Mesenchymal stem cell (in vitro differentiated cells and primary cell): ENCODE data around the gene DHX30.

Experiments
- DNase-seq: peaks from one replicate; pipeline ENCODE4 v3.0.0-alpha.2; 2013
- H2AFZ ChIP-seq: one replicate; pipeline ENCODE4 v1.6.1; 2013; ENCODE audit warnings: low read depth, mild to moderate bottlenecking, control low read depth, inconsistent platforms, low read length, moderate library complexity
- H2AK5ac ChIP-seq: 2 replicates; pipeline ENCODE4 v1.6.1; 2013; ENCODE audit warnings: low read length, moderate library complexity, mild to moderate bottlenecking, inconsistent platforms; ENCODE audit not compliant: severe bottlenecking
- H2BK120ac ChIP-seq: one replicate; pipeline ENCODE4 v1.6.1; 2013; ENCODE audit warnings: low read depth, mild to moderate bottlenecking, inconsistent platforms, low read length, moderate library complexity
- H2BK12ac ChIP-seq, 2 experiments: one replicate each; pipeline ENCODE4 v1.6.1; 2013; ENCODE audit warnings: inconsistent platforms in 2 of 2, low read length in 2 of 2, mild to moderate bottlenecking in 2 of 2, moderate library complexity in 2 of 2, control low read depth in 1 of 2
- H2BK15ac ChIP-seq: one replicate; pipeline ENCODE4 v1.6.1; 2013; ENCODE audit warnings: mild to moderate bottlenecking, low read depth, inconsistent platforms; ENCODE audit not compliant: poor library complexity, severe bottlenecking
- H2BK5ac ChIP-seq: 2 replicates; pipeline ENCODE4 v1.6.1; 2013; ENCODE audit warnings: low read depth, mild to moderate bottlenecking, low read length, control low read depth, inconsistent platforms; ENCODE audit not compliant: poor library complexity, severe bottlenecking
- H3K14ac ChIP-seq, 2 experiments: one replicate each; pipeline ENCODE4 v1.6.1; 2013; ENCODE audit warnings: inconsistent platforms in 2 of 2, low read length in 2 of 2, control low read depth in 1 of 2, mild to moderate bottlenecking in 1 of 2, moderate library complexity in 1 of 2
- H3K18ac ChIP-seq, 2 experiments: one replicate each; pipeline ENCODE4 v1.6.1; 2013; ENCODE audit warnings: inconsistent platforms in 2 of 2, low read length in 2 of 2, control low read depth in 1 of 2, low read depth in 1 of 2, mild to moderate bottlenecking in 1 of 2
- H3K23ac ChIP-seq, 2 experiments: one replicate each; pipeline ENCODE4 v1.6.1; 2013; ENCODE audit warnings: inconsistent platforms in 2 of 2, low read length in 2 of 2, mild to moderate bottlenecking in 2 of 2, moderate library complexity in 2 of 2, control low read depth in 1 of 2
- H3K27ac ChIP-seq: 2 replicates; pipeline ENCODE4 v1.5.1; 2013; ENCODE audit warnings: mild to moderate bottlenecking, moderate library complexity, low read length, control low read depth, inconsistent platforms; ENCODE audit not compliant: poor library complexity, severe bottlenecking
- H3K27me3 ChIP-seq, 2 experiments: 2 replicates each; pipeline versions ENCODE4 v1.6.1 to v1.7.0; 2013; ENCODE audit warnings: low read length in 2 of 2, mild to moderate bottlenecking in 2 of 2, moderate library complexity in 2 of 2, control low read depth in 1 of 2, inconsistent platforms in 1 of 2; ENCODE audit not compliant: control insufficient read depth in 1 of 2, insufficient read depth in 1 of 2
- H3K36me3 ChIP-seq, 2 experiments: 2 replicates each; pipeline versions ENCODE4 v1.6.1 to v1.7.0; 2013; ENCODE audit warnings: low read length in 2 of 2, control low read depth in 1 of 2, inconsistent platforms in 1 of 2, low read depth in 1 of 2, mild to moderate bottlenecking in 1 of 2; ENCODE audit not compliant: insufficient read depth in 2 of 2, control insufficient read depth in 1 of 2
- H3K4ac ChIP-seq, 2 experiments: one replicate each; pipeline ENCODE4 v1.6.1; 2013; ENCODE audit warnings: inconsistent platforms in 2 of 2, low read length in 2 of 2, mild to moderate bottlenecking in 2 of 2, moderate library complexity in 2 of 2, control low read depth in 1 of 2, low read depth in 1 of 2
- H3K4me1 ChIP-seq: 2 replicates; pipeline ENCODE4 v1.6.1; 2013; ENCODE audit warnings: low read depth, low read length, control low read depth; ENCODE audit not compliant: control insufficient read depth, insufficient read depth
- H3K4me2 ChIP-seq: 2 replicates; pipeline ENCODE4 v1.6.1; 2013; ENCODE audit warnings: low read length, mild to moderate bottlenecking, inconsistent platforms; ENCODE audit not compliant: poor library complexity, severe bottlenecking
- H3K4me3 ChIP-seq, 2 experiments: 2 replicates each; pipeline versions ENCODE4 v1.5.1 to v1.7.0; 2013; ENCODE audit warnings: low read length in 2 of 2, mild to moderate bottlenecking in 2 of 2, control low read depth in 1 of 2, low read depth in 1 of 2; ENCODE audit not compliant: insufficient read depth in 1 of 2
- H3K79me1 ChIP-seq: replicated peaks from 2 replicates; pipeline ENCODE4 v1.6.1; 2013; ENCODE audit warnings: mild to moderate bottlenecking, control low read depth, low read length, inconsistent platforms; ENCODE audit not compliant: poor library complexity, severe bottlenecking
- H3K9ac ChIP-seq: 2 replicates; pipeline ENCODE4 v1.7.0; 2013; ENCODE audit warnings: mild to moderate bottlenecking, low read length, moderate library complexity
- H3K9me3 ChIP-seq: 2 replicates; pipeline ENCODE4 v1.7.0; 2013; ENCODE audit warnings: mild to moderate bottlenecking, low read length; ENCODE audit not compliant: control insufficient read depth
- H4K8ac ChIP-seq: one replicate; pipeline ENCODE4 v1.6.1; 2013; ENCODE audit warnings: inconsistent platforms, mild to moderate bottlenecking, low read length, moderate library complexity
- H4K91ac ChIP-seq: one replicate; pipeline ENCODE4 v1.6.1; 2013; ENCODE audit warnings: mild to moderate bottlenecking, low read length, inconsistent platforms
- WGBS: methylation state at CpG from one replicate; pipeline ENCODE4 v1.1.7; 2013; ENCODE audit warnings: mixed read lengths; 5-methylcytosine and 5-hydroxymethylcytosine counted together

The DHX30 gene

GRCh38 chr3:47782446-47783308, 20.3 kb upstream of the DHX30 start:
- no peak for DNase-seq
- Histone ChIP-seq H3K9me3 (no peaks in the 10 kb centered on the region), H3K36me3 (peaks cover 0 to 3% of the 10 kb centered on the region in 2 experiments), H4K91ac (no peak overlapping the region), H3K14ac (peak overlapping the region in 1 of 2 experiments; percentile 79), H3K79me1 (no peaks in the 10 kb centered on the region), H3K9ac (peak overlapping the region; percentile 93), H2BK120ac (peak overlapping the region; percentile 88), H2AFZ (peak overlapping the region; percentile 68), H2BK15ac (no peak overlapping the region), H3K27ac (peak overlapping the region; percentile 96), H3K23ac (peak overlapping the region in 1 of 2 experiments; percentile 59), H3K18ac (peak overlapping the region; percentile 92 to 96), H2AK5ac (peak overlapping the region; percentile 23), H2BK5ac (no peak overlapping the region), H4K8ac (peak overlapping the region; percentile 47), H3K4ac (peak overlapping the region; percentile 2 to 81), H3K4me1 (peaks cover 5% of the 10 kb centered on the region), H3K27me3 (no peaks in the 10 kb centered on the region), H2BK12ac (no peak overlapping the region), H3K4me2 (peak overlapping the region; percentile 72), H3K4me3 (peak overlapping the region; percentile 57 to 89)
- WGBS, result 73% methylated on average over 19 of the region's 23 CpGs

GRCh38 chr3:47783673-47784072, 19.3 kb upstream of the DHX30 start:
- H3K18ac ChIP-seq, result no peak overlapping the region
- H3K9me3 ChIP-seq, result no peaks in the 10 kb centered on the region
- H3K79me1 ChIP-seq, result no peaks in the 10 kb centered on the region
- no peak overlapping the region for H3K14ac ChIP-seq
- no peak overlapping the region for H3K4me2 ChIP-seq
- no peak overlapping the region for H4K91ac ChIP-seq
- no peak for DNase-seq
- H3K36me3 ChIP-seq, result peaks cover 0 to under 1% of the 10 kb centered on the region in 2 experiments
- no peak overlapping the region for H2BK12ac ChIP-seq
- no peak overlapping the region for H3K4me3 ChIP-seq
- no peak overlapping the region for H4K8ac ChIP-seq
- peaks cover 3% of the 10 kb centered on the region for H3K4me1 ChIP-seq
- H2BK15ac ChIP-seq, result no peak overlapping the region
- H3K4ac ChIP-seq, result no peak overlapping the region
- H2AFZ ChIP-seq, result no peak overlapping the region
- no peak overlapping the region for H3K9ac ChIP-seq
- no peak overlapping the region for H3K27ac ChIP-seq
- no peaks in the 10 kb centered on the region for H3K27me3 ChIP-seq
- no peak overlapping the region for H2AK5ac ChIP-seq
- H2BK120ac ChIP-seq, result no peak overlapping the region
- no peak overlapping the region for H2BK5ac ChIP-seq
- no peak overlapping the region for H3K23ac ChIP-seq

GRCh38 chr3:47791193-47791855, 11.6 kb upstream of the DHX30 start:
- DNase-seq, result no peak
- no peak overlapping the region for H3K23ac ChIP-seq
- no peak overlapping the region for H2BK15ac ChIP-seq
- no peak overlapping the region for H3K14ac ChIP-seq
- no peak overlapping the region for H2BK120ac ChIP-seq
- no peaks in the 10 kb centered on the region for H3K36me3 ChIP-seq
- H4K91ac ChIP-seq, result no peak overlapping the region
- no peak overlapping the region for H3K4me2 ChIP-seq
- no peaks in the 10 kb centered on the region for H3K27me3 ChIP-seq
- WGBS, result 94% methylated on average over 11 of the region's 16 CpGs
- H2AFZ ChIP-seq, result no peak overlapping the region
- no peak overlapping the region for H3K4ac ChIP-seq
- no peak overlapping the region for H4K8ac ChIP-seq
- H3K9ac ChIP-seq, result no peak overlapping the region
- H2BK12ac ChIP-seq, result no peak overlapping the region
- H3K79me1 ChIP-seq, result no peaks in the 10 kb centered on the region
- no peak overlapping the region for H3K4me3 ChIP-seq
- no peak overlapping the region for H2AK5ac ChIP-seq
- H3K18ac ChIP-seq, result no peak overlapping the region
- H3K27ac ChIP-seq, result no peak overlapping the region
- H2BK5ac ChIP-seq, result no peak overlapping the region
- no peaks in the 10 kb centered on the region for H3K9me3 ChIP-seq
- no peaks in the 10 kb centered on the region for H3K4me1 ChIP-seq

- Histone ChIP-seq H3K18ac (no peak overlapping the region), H3K27me3 (no peaks in the 10 kb centered on the region), H2BK15ac (no peak overlapping the region), H3K4me2 (no peak overlapping the region), H3K79me1 (no peaks in the 10 kb centered on the region), H3K27ac (no peak overlapping the region), H2BK120ac (no peak overlapping the region), H2BK12ac (no peak overlapping the region), H3K9ac (no peak overlapping the region), H4K8ac (no peak overlapping the region), H3K4ac (no peak overlapping the region), H4K91ac (no peak overlapping the region), H3K9me3 (no peaks in the 10 kb centered on the region), H3K14ac (no peak overlapping the region), H2AFZ (no peak overlapping the region), H2AK5ac (no peak overlapping the region), H3K4me3 (no peak overlapping the region), H3K36me3 (no peaks in the 10 kb centered on the region), H3K23ac (no peak overlapping the region), H3K4me1 (no peaks in the 10 kb centered on the region), H2BK5ac (no peak overlapping the region)
- no peak for DNase-seq
- WGBS, result no CpG with 5 or more reads among the region's 2 CpGs
Observed at GRCh38 chr3:47792699-47793098, 10.2 kb upstream of the DHX30 start.
